Activated CD4-positive, CD25-positive, alpha-beta regulatory T cell treated with anti-CD3 and anti-CD28 coated beads, Interleukin-2, amount 50 U/mL, for 72 hours (primary cell): Measurements from ENCODE around the gene TSC22D1.
"Not testable (repeated sequence)": the region's sequence is repeated elsewhere in the genome, so short reads cannot be mapped to it uniquely, and the experiment has no call there.

Experiments
- DNase-seq: peaks from one replicate; pipeline ENCODE4 v3.0.0; 2021

TSC22D1 gene

GRCh38 chr13:44498969-44499368, 77.2 kb downstream of the TSC22D1 start:
- no peak for DNase-seq

- DNase-seq, result no peak
Measured at GRCh38 chr13:44498502-44498901, 77.6 kb downstream of the TSC22D1 start.

GRCh38 chr13:44497801-44498200, 78.3 kb downstream of the TSC22D1 start:
- DNase-seq, result no peak

- DNase-seq, result no peak
Measured at GRCh38 chr13:44493213-44493812, 82.8 kb downstream of the TSC22D1 start.

GRCh38 chr13:44489751-44490150, 86.4 kb downstream of the TSC22D1 start:
- DNase-seq, result no peak

- no peak for DNase-seq
Measured at GRCh38 chr13:44487989-44488388, 88.1 kb downstream of the TSC22D1 start.

GRCh38 chr13:44484562-44485138, 91.5 kb downstream of the TSC22D1 start:
- no peak for DNase-seq

GRCh38 chr13:44474122-44474910, 101.8 kb downstream of the TSC22D1 start:
- no peak for DNase-seq

GRCh38 chr13:44471686-44472085, 104.4 kb downstream of the TSC22D1 start:
- no peak for DNase-seq

GRCh38 chr13:44470638-44471562, 105.2 kb downstream of the TSC22D1 start:
- DNase-seq, result no peak

GRCh38 chr13:44468874-44469273, 107.3 kb downstream of the TSC22D1 start:
- DNase-seq, result no peak

GRCh38 chr13:44465318-44465717, 110.8 kb downstream of the TSC22D1 start:
- no peak for DNase-seq

GRCh38 chr13:44464471-44464870, 111.7 kb downstream of the TSC22D1 start:
- DNase-seq, result no peak

- DNase-seq, result no peak
Measured at GRCh38 chr13:44463759-44464158, 112.4 kb downstream of the TSC22D1 start.

GRCh38 chr13:44459674-44460073, 116.5 kb downstream of the TSC22D1 start:
- no peak for DNase-seq

GRCh38 chr13:44458313-44458975, 117.7 kb downstream of the TSC22D1 start:
- no peak for DNase-seq

- not testable (repeated sequence) for DNase-seq
Measured at GRCh38 chr13:44456212-44456611, 119.9 kb downstream of the TSC22D1 start.

GRCh38 chr13:44455769-44456168, 120.4 kb downstream of the TSC22D1 start:
- DNase-seq, result no peak

- no peak for DNase-seq
Measured at GRCh38 chr13:44453881-44454280, 122.2 kb downstream of the TSC22D1 start.

- DNase-seq, result no peak
Measured at GRCh38 chr13:44453069-44453468, 123.1 kb downstream of the TSC22D1 start.

- DNase-seq, result no peak
Measured at GRCh38 chr13:44452418-44452817, 123.7 kb downstream of the TSC22D1 start.

GRCh38 chr13:44451651-44452050, 124.5 kb downstream of the TSC22D1 start:
- no peak for DNase-seq

- no peak for DNase-seq
Measured at GRCh38 chr13:44451126-44451525, 125.0 kb downstream of the TSC22D1 start.
